Right ventricle myocardium superior (tissue), 1 donor: ENCODE measurements around the gene NSL1. TPM values are rescaled to one million over a fixed set of nuclear protein-coding genes. Genes with fewer than 3 reads are reported as not detected.

ENCODE experiments used
- ATAC-seq: fragments of 200-7000 bp; cut with Tn5 transposase; one replicate; pipeline ENCODE4 v1.9.1; 2020; ENCODE audit warnings: mild to moderate bottlenecking; ENCODE audit not compliant: poor library complexity
- DNase-seq: peaks from one replicate; pipeline ENCODE4 v3.0.0-alpha.2; 2020
- intact Hi-C: fragments of 100-400 bp; cut with DNase I; formaldehyde crosslinking; loops from one replicate; pipeline ENCODE4 v1.11.2; 2022
- total RNA-seq: library from RNA; stranded (reverse); fragmentation: NEBNext Ultra II Directional; extraction: Animal tissue kit (Norgen Biotek cat#: 25700); gene quantifications from one replicate; pipeline ENCODE4 v1.2.1, GENCODE V29; 2021
- donor health status: DM: no; HTN: yes; CAD: no; lungs with severe emphysema.

Gene NSL1
- total RNA-seq, 1 donor from 2014 or later, result 24.6 TPM

- DNase-seq, result no peak
- ATAC-seq, result no peak
- intact Hi-C loops, result no loop called here
Measured at GRCh38 chr1:212698467-212699103, 93.0 kb downstream of the NSL1 start.

GRCh38 chr1:212696721-212697331 is 94.8 kb downstream of the NSL1 start:
- ATAC-seq (no peak), DNase-seq (no peak)
- intact Hi-C loops, result no loop called here

GRCh38 chr1:212692774-212693644 is 98.6 kb downstream of the NSL1 start:
- ATAC-seq (no peak), DNase-seq (no peak)
- intact Hi-C loops, result no loop called here

GRCh38 chr1:212691561-212692071 is 100.0 kb downstream of the NSL1 start:
- ATAC-seq (no peak), DNase-seq (no peak)
- intact Hi-C loops, result no loop called here

GRCh38 chr1:212690816-212691403 is 100.7 kb downstream of the NSL1 start:
- intact Hi-C loops, result no loop called here
- DNase-seq (no peak), ATAC-seq (no peak)

- DNase-seq (no peak), ATAC-seq (no peak)
- intact Hi-C loops, result no loop called here
Measured at GRCh38 chr1:212689758-212690529, 101.6 kb downstream of the NSL1 start.

GRCh38 chr1:212689196-212689725 is 102.3 kb downstream of the NSL1 start:
- no peak for DNase-seq
- intact Hi-C loops, result no loop called here
- ATAC-seq, result no peak

- DNase-seq, result no peak
- no peak for ATAC-seq
- intact Hi-C loops, result no loop called here
Measured at GRCh38 chr1:212688341-212689047, 103.1 kb downstream of the NSL1 start.

GRCh38 chr1:212687811-212688210 is 103.8 kb downstream of the NSL1 start:
- ATAC-seq, result no peak
- no peak for DNase-seq
- intact Hi-C loops, result no loop called here

GRCh38 chr1:212686591-212686990 is 105.0 kb downstream of the NSL1 start:
- intact Hi-C loops, result no loop called here
- DNase-seq, result no peak
- no peak for ATAC-seq

GRCh38 chr1:212686069-212686468 is 105.5 kb downstream of the NSL1 start:
- ATAC-seq (no peak), DNase-seq (no peak)
- intact Hi-C loops, result no loop called here

GRCh38 chr1:212685429-212685828 is 106.1 kb downstream of the NSL1 start:
- intact Hi-C loops, result no loop called here
- peak; percentile 41 for ATAC-seq
- DNase-seq, result no peak

- DNase-seq (no peak), ATAC-seq (no peak)
- intact Hi-C loops, result no loop called here
Measured at GRCh38 chr1:212684521-212685090, 107.0 kb downstream of the NSL1 start.

- DNase-seq (no peak), ATAC-seq (no peak)
- intact Hi-C loops, result no loop called here
Measured at GRCh38 chr1:212684076-212684475, 107.5 kb downstream of the NSL1 start.

GRCh38 chr1:212683357-212683722 is 108.2 kb downstream of the NSL1 start:
- intact Hi-C loops, result no loop called here
- DNase-seq (peak; percentile 58), ATAC-seq (peak; percentile 74)

- no peak for ATAC-seq
- intact Hi-C loops, result no loop called here
- DNase-seq, result no peak
Measured at GRCh38 chr1:212680680-212681389, 110.7 kb downstream of the NSL1 start.
